Measurements from ENCODE around the gene TMEM126A.

DNA sequence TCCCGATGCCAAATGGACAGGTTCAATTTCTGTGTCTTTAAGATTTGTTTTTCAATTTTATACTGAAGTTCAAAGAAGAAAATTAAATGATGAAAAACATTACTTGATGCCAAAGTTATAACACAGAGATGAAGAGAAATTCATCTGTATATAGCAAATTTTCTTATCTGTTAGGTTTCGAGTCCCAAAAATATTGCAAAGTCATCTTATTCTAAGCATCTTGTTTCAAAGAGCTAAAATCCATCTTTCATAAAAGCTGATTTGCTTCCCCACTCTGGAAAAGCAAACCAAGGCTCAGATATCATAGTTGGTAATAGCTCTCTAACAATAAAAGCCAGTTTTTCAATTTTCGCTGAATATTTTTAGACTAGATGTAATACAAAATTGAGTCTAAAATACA is 57.2 kb downstream of the TMEM126A start:
- TF ChIP-seq, protein P1, sequence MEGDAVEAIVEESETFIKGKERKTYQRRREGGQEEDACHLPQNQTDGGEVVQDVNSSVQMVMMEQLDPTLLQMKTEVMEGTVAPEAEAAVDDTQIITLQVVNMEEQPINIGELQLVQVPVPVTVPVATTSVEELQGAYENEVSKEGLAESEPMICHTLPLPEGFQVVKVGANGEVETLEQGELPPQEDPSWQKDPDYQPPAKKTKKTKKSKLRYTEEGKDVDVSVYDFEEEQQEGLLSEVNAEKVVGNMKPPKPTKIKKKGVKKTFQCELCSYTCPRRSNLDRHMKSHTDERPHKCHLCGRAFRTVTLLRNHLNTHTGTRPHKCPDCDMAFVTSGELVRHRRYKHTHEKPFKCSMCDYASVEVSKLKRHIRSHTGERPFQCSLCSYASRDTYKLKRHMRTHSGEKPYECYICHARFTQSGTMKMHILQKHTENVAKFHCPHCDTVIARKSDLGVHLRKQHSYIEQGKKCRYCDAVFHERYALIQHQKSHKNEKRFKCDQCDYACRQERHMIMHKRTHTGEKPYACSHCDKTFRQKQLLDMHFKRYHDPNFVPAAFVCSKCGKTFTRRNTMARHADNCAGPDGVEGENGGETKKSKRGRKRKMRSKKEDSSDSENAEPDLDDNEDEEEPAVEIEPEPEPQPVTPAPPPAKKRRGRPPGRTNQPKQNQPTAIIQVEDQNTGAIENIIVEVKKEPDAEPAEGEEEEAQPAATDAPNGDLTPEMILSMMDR (IDR thresholded peaks at IDR 0.05), result no peak
- no peak for TF ChIP-seq EP300 (IDR thresholded peaks at IDR 0.05)
